Umbilical cord (tissue), 2 donors: ENCODE measurements around the gene KMT2A. TPM values are rescaled to one million over a fixed set of nuclear protein-coding genes. Genes with fewer than 3 reads are reported as not detected.

Source experiments
- DNase-seq: peaks from one replicate; pipeline ENCODE4 v3.0.0-alpha.2; 2015; ENCODE audit warnings: low spot score
- total RNA-seq: library from RNA; depleted of rRNA; stranded (reverse); fragments of >200 nt; gene quantifications from one replicate; pipeline ENCODE4 v1.2.3, GENCODE V29; 2014; ENCODE audit warnings: low replicate concordance; ENCODE audit not compliant: insufficient read depth

KMT2A gene
- total RNA-seq, 1 donor from 2014 or later: 20.9 TPM

DNA sequence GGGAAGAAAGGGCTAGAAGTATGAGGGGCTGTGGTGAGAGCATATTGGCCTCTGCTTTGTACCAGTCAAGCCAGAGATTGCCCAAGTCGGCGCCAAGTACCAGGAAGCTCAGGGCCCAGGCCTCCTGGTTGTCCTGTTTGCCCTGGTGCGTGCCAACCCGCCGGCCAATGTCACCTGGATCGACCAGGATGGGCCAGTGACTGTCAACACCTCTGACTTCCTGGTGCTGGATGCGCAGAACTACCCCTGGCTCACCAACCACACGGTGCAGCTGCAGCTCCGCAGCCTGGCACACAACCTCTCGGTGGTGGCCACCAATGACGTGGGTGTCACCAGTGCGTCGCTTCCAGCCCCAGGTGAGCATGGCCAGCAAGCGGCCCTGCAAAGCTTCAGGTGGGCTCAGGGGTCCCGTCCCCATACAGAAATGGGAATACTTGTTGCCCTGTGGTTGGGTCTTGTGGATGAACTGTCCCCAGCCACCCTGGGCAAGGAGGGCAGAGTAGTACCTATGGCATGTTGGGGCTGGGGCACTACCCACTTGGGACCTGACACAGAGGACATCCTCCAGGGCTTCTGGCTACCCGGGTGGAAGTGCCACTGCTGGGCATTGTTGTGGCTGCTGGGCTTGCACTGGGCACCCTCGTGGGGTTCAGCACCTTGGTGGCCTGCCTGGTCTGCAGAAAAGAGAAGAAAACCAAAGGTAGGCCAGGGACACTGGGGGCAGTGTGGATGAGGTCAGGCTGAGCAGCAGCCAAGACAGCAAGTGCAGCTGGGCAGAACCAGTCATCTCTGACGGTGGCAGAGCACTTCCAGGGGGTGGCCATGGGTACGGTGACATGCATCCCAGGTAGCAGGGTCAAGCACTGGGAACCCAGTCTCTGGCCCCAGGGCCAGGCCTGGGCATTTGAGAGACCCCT is 96.8 kb downstream of the KMT2A start:
- DNase-seq: no peak

DNA sequence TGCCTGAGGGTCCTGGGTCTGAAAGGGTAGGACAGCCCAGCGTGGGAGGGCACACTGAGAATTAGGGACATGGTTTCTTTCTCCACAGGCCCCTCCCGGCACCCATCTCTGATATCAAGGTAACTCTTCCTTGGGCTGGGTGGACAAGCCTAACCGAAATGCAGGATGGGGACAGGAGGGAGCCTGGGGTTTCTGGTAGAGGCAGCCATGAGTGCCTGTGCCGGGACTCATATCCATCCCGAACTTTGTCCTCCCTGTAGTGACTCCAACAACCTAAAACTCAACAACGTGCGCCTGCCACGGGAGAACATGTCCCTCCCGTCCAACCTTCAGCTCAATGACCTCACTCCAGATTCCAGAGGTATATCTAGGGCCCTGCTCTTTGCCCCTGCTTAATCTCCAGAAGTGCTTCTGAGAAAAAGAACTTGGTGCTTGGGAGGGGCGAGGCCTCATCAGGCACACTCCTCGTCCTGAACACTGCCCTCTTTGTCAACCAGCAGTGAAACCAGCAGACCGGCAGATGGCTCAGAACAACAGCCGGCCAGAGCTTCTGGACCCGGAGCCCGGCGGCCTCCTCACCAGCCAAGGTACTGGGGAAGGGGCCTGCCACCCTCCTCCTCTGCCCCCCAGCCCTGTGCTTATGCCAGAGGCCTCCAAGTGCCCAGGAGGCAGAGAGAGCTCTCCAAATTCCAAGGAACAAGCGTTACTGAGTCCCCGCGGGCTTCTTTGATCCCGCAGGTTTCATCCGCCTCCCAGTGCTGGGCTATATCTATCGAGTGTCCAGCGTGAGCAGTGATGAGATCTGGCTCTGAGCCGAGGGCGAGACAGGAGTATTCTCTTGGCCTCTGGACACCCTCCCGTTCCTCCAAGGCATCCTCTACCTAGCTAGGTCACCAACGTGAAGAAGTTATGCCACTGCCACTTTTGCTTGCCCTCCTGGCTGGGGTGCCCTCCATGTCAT is 97.8 kb downstream of the KMT2A start:
- no peak for DNase-seq

DNA sequence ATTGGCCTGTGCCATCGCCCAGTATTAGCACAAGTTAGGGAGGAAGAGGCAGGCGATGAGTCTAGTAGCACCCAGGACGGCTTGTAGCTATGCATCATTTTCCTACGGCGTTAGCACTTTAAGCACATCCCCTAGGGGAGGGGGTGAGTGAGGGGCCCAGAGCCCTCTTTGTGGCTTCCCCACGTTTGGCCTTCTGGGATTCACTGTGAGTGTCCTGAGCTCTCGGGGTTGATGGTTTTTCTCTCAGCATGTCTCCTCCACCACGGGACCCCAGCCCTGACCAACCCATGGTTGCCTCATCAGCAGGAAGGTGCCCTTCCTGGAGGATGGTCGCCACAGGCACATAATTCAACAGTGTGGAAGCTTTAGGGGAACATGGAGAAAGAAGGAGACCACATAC is 99.0 kb downstream of the KMT2A start:
- DNase-seq: no peak

DNA sequence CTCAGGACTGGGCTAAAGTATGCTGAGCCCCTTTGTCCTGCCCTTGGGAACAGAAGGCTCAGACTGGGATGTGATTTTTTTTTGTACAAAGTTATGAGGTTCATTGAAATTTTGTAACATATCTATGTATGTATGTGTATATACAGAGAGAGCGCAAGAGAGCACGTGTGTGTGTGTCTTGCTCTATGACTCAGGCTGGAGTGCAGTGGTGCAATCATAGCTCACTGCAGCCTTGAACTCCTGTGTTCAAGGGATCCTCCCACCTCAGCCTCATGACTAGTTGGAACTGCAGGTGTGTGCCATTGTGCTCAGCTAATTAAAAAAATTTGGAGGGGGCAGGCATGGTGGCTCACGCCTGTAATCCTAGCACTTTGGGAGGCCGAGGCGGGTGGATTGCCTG is 100.4 kb downstream of the KMT2A start:
- DNase-seq: no peak

DNA sequence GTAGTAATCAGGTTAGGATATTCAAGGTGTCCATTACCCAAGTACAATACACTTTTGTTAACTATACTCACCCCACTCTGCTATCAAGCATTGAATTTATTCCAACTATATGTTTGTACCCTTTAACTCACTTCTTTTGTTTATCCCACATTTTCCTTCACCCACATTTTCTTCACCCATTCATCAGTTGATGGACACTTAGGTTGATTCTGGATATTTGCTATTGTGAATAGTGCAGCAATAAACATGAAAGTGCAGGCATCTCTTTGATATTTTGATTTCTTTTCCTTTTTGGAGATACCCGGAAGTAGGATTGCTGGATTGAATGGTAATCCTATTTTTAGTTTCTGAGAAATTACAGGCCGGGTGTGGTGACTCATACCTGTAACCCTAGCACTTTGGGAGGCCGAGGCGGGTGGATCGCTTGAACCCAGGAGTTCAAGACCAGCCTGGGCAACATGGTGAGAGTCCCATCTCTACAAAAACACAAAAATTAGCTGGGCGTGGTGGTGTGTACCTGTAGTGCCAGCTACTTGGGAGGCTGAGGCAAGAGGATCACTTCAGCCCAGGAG is 101.2 kb downstream of the KMT2A start:
- no peak for DNase-seq

DNA sequence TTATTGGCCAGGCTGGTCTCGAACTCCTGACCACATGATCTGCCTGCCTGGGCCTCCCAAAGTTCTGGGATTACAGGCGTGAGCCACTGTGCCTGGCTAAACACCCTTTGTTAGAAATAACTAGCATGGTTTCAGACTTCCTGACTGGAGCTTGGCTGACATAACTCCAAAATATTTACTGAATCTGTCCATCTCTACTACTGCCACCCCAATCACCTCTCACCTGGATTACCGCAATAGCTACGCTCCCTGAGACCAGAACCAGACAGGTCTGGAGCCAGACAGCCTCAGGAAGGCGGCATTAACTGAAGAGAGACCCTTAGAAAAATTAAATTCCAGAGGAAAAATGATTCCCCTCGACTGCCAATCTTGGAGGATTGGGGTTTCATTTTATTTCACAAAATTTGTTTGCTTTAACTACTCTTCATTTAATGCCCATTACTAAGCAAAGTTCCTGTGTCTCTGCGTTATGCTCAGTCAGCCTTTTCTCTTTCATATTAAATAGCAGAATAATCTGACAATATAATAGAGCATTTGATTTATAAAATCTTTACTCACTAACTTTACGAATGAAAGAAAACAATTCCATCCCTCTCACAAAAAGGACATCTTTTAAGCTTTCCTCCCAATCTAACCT is 107.8 kb downstream of the KMT2A start:
- DNase-seq: no peak

DNA sequence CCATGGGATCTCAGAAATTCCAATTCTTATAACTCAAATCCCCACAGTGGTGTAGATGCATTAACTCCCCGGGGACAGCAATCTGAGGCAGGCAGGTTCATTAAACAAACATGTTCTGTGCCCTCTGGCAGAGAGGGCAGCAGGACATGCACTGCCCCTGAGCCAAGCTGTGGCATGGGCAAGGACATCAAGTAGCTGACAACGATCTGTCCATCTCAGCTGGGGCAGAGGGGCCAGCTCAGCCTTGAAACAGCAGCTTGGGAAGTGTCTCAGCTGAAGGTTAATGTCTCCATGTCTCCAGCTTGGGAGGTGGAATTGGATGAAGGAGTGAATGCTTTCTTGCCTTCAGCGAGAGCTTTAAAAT is 108.3 kb downstream of the KMT2A start:
- DNase-seq: no peak

DNA sequence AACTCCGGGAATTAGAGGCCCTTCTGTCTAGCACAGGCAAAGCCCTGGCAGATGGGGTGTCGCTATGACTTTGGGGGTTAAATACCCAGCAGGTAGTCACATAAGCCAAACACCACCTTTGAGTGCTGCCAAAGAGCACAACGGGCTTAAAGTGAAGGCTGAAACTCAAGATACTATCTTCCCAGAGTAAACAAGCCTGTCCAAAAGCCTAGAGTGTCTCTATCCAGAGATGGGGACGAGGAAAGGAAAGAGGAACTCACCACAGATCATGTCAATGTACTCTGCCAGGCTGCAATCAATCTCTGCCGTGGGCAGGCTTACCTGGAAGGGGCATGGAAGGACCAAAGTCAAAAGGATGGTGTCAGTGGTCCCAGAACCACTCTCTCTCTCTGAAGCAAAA is 109.2 kb downstream of the KMT2A start:
- no peak for DNase-seq

DNA sequence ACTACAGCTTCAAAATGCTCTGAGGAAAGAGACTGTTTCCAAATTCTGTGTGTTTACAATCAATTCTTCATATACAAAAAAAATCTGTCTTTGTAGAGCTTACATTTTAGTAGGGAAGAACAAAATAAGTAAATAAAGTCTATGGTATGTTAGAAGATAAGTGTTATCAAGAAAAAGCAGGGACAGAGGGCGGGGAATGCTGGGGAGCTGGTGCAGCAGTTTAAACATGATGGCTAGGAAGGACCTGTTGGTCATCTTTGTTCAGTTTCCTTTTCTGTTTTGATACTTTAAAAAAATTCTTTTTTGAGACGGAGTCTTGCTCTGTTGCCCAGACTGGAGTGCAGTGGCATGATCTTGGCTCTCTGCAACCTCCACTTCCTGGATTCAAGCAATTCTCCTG is 110.8 kb downstream of the KMT2A start:
- no peak for DNase-seq

DNA sequence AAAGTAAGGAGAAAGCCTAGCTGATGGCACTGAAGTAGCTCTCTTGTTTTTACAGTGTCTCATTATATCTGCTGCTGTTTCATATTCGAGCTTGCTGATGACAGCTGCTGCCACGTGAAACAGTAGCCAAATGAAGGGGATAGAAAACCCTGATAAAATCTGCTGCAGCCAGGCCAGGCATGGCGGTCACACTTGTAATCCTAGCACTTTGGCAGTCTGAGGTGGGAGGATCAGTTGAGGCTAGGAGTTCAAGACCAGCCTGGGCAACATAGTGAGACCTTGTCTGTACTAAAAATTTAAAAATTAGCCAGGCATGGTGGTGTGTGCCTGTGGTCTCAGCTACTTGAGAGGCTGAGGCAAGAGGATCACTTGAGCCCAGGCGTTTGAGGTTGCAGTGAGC is 116.0 kb downstream of the KMT2A start:
- DNase-seq: no peak

DNA sequence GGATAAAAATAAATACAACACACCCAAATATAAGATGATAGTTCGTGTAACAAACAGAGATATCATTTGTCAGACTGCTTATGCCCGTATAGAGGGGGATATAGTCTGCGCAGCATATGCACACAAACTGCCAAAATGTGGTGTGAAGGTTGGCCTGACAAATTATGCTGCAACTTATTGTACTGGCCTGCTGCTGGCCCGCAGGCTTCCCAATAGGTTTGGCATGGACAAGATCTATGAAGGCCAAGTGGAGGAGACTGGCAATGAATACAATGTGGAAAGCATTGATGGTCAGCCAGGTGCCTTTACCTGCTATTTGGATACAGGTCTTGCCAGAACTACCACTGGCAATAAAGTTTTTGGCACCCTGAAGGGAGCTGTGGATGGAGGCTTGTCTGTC is 124.5 kb downstream of the KMT2A start:
- no peak for DNase-seq

DNA sequence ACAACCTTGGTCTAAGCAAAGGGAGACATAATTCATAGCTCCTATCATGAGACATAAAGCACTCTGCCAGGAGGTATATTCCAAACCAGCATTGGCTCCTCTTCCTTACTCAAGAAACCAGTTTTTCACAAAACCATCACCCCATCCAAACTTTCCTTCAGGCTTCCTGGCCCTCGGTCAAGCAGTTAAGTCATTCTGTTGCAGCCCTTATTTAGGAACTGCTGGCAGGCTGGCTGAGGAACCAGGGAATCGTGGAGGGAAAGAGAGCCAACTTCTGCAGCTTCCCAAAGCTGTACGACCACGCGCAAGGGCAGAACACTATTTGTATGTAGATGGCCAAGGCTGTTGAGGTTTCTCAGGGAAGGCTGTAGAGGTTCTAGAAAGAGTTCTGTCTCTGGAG is 128.8 kb downstream of the KMT2A start:
- peak; percentile 21 for DNase-seq

DNA sequence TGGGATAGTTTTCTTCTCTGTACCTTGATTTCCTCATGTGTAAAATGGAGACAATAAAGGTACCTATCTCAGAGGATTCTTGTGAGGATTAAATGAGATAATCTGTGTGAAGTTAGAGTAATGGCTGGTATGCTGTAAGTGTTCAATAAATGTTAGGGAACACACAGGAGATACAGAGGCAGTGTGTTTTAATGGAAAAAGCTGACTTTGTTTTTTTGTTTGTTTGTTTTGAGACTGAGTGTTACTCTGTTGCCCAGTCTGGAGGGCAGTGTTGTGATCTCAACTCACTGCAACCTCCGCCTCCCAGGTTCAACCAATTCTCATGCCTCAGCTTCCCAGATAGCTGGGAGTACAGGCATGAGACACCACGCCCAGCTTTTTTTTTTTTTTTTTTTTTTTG is 133.4 kb downstream of the KMT2A start:
- no peak for DNase-seq

DNA sequence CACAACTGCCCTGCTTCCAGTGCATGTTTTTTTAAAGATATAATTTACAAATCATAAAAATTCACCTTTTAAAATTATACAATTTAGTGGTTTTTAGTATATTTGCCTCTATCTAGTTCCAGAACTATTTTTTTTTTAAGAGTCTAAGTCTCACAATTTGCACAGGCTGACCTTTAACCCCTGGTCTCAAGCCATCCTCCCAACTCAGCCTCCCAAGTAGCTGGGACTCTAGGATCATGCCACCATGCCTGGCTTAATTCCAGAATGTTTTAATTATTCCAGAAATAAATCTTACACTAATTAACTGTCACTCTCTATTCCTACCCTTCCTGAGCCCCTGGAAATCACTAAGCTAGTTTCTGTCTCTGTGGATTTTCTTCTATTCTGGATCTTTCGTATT is 134.5 kb downstream of the KMT2A start:
- no peak for DNase-seq

DNA sequence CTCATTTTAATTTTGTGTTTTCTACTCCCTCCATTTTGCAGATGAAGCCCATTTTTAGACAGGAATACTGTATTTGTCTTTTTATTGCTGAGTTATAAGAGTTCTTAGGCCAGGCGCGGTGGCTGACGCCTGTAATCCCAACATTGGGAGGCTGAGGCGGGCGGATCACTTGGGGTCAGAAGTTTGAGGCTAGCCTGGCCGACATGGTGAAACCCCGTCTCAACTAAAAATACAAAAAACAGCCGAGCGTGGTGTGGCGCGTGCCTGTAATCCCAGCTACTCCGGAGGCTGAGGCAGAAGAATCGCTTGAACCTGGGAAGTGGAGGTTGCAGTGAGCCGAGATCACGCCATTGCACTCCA is 135.4 kb downstream of the KMT2A start:
- DNase-seq: peak; percentile 27

DNA sequence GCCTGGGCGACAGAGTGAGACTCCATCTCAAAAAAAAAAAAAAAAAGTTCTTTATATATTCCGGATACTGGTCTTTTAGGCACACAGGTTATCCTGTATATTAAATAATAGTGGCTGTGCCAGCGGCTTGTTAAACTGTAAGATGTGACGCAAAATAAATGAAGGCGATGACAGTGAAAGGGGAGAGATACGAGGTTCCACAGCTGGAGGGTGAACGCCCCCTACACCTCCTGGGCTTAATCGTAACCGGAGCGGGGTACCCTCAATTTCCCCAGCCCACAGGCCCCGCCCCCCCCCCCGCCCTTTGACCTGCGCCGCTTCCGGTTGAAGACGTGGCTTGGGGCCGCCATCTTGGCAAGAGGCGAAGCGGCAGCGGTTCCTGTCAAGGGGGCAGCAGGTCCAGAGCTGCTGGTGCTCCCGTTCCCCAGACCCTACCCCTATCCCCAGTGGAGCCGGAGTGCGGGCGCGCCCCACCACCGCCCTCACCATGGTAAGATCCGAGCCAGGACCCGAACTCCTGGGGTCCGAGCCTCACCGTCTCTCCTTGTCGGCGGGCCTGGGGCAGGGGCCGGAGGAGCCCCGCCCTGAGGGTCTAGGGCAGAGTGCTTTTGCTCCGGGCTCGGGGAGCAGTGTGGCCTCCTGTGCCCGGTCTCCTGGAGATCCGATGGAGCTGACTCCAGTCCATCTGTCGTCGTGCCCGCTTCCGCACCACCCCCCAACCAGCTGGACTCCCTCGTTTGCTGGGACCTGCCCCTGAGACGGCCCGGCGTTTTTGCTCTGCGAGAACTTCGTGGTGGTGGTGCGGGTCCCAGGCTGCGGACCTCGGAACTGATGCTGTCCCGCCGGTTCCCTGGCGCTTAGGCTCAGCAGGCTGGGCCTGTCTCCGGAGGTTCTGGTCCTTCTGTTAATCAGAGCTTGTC is 136.0 kb downstream of the KMT2A start, which contains the start of gene ARCN1:
TSS of gene ARCN1 (plus strand) at position 349 of the 920 bp plus-strand sequence. CDS start at position 488, 139 bp downstream.
- DNase-seq: peak; percentile 88

DNA sequence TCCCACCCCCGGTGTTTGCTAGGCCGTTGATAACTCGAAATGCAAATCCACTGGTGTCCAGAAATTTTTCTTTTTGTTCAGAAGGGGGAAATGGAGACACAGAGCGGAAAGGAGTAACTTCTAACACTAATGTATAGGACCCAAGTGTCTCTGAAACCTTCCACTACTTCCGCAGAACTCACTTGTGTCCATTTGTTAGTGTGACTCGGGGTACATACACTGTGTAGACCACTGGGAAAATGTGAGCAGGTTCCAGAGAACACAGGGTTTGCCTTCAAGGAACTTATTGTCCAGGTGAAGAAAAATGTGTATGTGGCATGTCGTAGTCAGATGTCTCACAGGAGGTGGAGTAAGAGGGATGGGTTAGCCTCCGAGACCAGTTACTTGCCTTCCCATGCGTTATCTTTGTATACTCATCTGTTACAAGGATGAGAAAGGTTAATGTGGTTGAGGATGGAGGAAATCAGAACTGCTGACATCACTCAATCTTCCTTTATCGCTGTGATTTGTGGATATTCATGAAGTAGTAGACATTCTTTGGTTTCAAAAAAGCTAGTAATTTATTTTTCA is 136.8 kb downstream of the KMT2A start:
- DNase-seq: peak; percentile 58

DNA sequence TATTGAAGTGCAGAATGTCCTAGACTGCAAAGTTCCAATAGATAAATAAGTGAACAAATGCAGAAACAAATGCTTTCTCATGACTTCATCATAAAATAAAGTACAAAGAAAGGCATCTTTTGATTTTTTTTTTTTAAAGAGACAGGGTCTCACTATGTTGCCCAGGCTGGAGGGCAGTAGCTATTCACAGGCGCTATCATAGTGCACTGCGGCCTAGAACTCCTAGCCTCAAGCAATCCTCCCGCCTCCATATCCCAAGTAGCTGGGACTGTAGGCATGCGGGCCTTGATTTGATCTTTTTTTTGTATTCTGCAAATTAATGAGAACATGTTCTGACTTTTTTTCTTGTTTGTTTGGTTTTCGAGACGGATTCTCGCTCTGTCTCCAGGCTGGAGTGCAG is 138.3 kb downstream of the KMT2A start:
- no peak for DNase-seq
